H1 (cell line): ENCODE data around the gene VAPB. TPM values are rescaled to one million over a fixed set of nuclear protein-coding genes. Genes with fewer than 3 reads are reported as not detected.

Source experiments
- CTCF ChIA-PET: fragments of 300-600 bp; sonication (Branson Sonifier 250); formaldehyde crosslinking; loops from one replicate; lab custom pipeline; 2021; ENCODE audit not compliant: partially characterized antibody; lab: Charles Lee
- POLR2A ChIA-PET: fragments of 300-600 bp; sonication (Branson Sonifier 250); formaldehyde crosslinking; loops from one replicate; lab custom pipeline; 2021; ENCODE audit warnings: inconsistent platforms; ENCODE audit not compliant: partially characterized antibody; lab: Charles Lee
- DNase-seq, 2 experiments: peaks; one replicate each; pipeline versions ENCODE4 v3.0.0 to v3.0.0-alpha.2; 2010 to 2022; ENCODE audit warnings: low spot score in 2 of 2, low read depth in 1 of 2, mixed read lengths in 1 of 2
- FAIRE-seq: peaks from 2 replicates; lab custom pipeline; 2011; peaks lifted over from hg19 to GRCh38; lab: Jason Lieb, UNC
- H2AFZ ChIP-seq: 2 replicates; pipeline ENCODE4 v1.8.1; 2012; ENCODE audit warnings: low read length, inconsistent platforms
- H2AK5ac ChIP-seq: 2 replicates; pipeline ENCODE4 v1.6.1; 2013; ENCODE audit warnings: low read depth, low read length
- H2BK120ac ChIP-seq: replicated peaks from 2 replicates; pipeline ENCODE3; 2013; ENCODE audit warnings: low read depth, low read length, inconsistent platforms
- H2BK12ac ChIP-seq: 2 replicates; pipeline ENCODE4 v1.6.1; 2013; ENCODE audit warnings: low read depth, low read length
- H2BK15ac ChIP-seq: 2 replicates; pipeline ENCODE4 v1.6.1; 2013; ENCODE audit warnings: low read length
- H2BK20ac ChIP-seq: 2 replicates; pipeline ENCODE4 v1.6.1; 2013; ENCODE audit warnings: low read length
- H2BK5ac ChIP-seq: 2 replicates; pipeline ENCODE4 v1.6.1; 2013; ENCODE audit warnings: low read depth, low read length
- H3K14ac ChIP-seq: 2 replicates; pipeline ENCODE4 v1.6.1; 2013; ENCODE audit warnings: inconsistent platforms; ENCODE audit not compliant: insufficient read length
- H3K18ac ChIP-seq: 2 replicates; pipeline ENCODE4 v1.6.1; 2013; ENCODE audit warnings: low read length; ENCODE audit errors: extremely low read depth
- H3K23ac ChIP-seq: 2 replicates; pipeline ENCODE4 v1.6.1; 2013; ENCODE audit warnings: inconsistent platforms; ENCODE audit not compliant: insufficient read length
- H3K23me2 ChIP-seq: 2 replicates; pipeline ENCODE4 v1.6.1; 2013; ENCODE audit warnings: low read depth, low read length
- H3K27ac ChIP-seq: 2 replicates; pipeline ENCODE4 v1.6.1; 2011; ENCODE audit warnings: low read depth, low read length, inconsistent platforms
- H3K27me3 ChIP-seq, 4 experiments: replicated peaks in 1 of 4; 1 replicate in 1 of 4; 2 replicates in 3 of 4; pipeline versions ENCODE4 v1.6.1 to v1.8.1; 2011 to 2013; ENCODE audit warnings: low read length in 3 of 4, mild to moderate bottlenecking in 3 of 4, inconsistent platforms in 2 of 4, mixed read lengths in 2 of 4, moderate library complexity in 1 of 4; ENCODE audit not compliant: control insufficient read depth in 3 of 4, insufficient read depth in 3 of 4; ENCODE audit errors: extremely low read depth in 1 of 4
- H3K36me3 ChIP-seq, 4 experiments: 2 replicates each; pipeline versions ENCODE4 v1.6.1 to v1.8.1; 2011 to 2013; ENCODE audit warnings: mild to moderate bottlenecking in 4 of 4, low read length in 3 of 4, moderate library complexity in 2 of 4, control low read depth in 1 of 4, inconsistent platforms in 1 of 4; ENCODE audit not compliant: insufficient read depth in 4 of 4, control insufficient read depth in 2 of 4
- H3K4ac ChIP-seq: replicated peaks from 2 replicates; pipeline ENCODE3; 2013; ENCODE audit warnings: low read length, low read depth, mixed read lengths, inconsistent platforms; ENCODE audit not compliant: insufficient read length
- H3K4me1 ChIP-seq, 4 experiments: replicated peaks in 1 of 4; 1 replicate in 1 of 4; 2 replicates in 3 of 4; pipeline versions ENCODE4 v1.6.1 to v1.8.1; 2011 to 2013; ENCODE audit warnings: low read length in 3 of 4, inconsistent platforms in 2 of 4, mixed read lengths in 1 of 4; ENCODE audit not compliant: insufficient read depth in 4 of 4, control insufficient read depth in 3 of 4
- H3K4me2 ChIP-seq, 2 experiments: 2 replicates each; pipeline versions ENCODE4 v1.6.1 to v1.8.1; 2011 to 2013; ENCODE audit warnings: low read depth in 2 of 2, low read length in 2 of 2, control low read depth in 1 of 2, inconsistent platforms in 1 of 2, mild to moderate bottlenecking in 1 of 2; ENCODE audit not compliant: insufficient read depth in 1 of 2
- H3K4me3 ChIP-seq, 4 experiments: fragments of 200-600, 300-600 bp in 1 of 4; sonication (generic), shearing (Covaris generic), sonication (Bioruptor Twin) in 1 of 4; 2 replicates each; pipeline versions ENCODE4 v1.5.1 to v1.8.1; 2011 to 2016; ENCODE audit warnings: low read length in 4 of 4, low read depth in 3 of 4, control low read depth in 2 of 4, inconsistent platforms in 2 of 4, mild to moderate bottlenecking in 2 of 4, mixed read lengths in 1 of 4, moderate library complexity in 1 of 4; ENCODE audit not compliant: insufficient read depth in 2 of 4; ENCODE audit errors: extremely low read depth in 1 of 4
- H3K56ac ChIP-seq: replicated peaks from 2 replicates; pipeline ENCODE3; 2013; ENCODE audit warnings: low read depth, mild to moderate bottlenecking, mixed read lengths, low read length, inconsistent platforms; ENCODE audit not compliant: insufficient read length
- H3K79me1 ChIP-seq: 2 replicates; pipeline ENCODE4 v1.6.1; 2013; ENCODE audit warnings: low read depth, low read length, control low read depth
- H3K79me2 ChIP-seq, 2 experiments: 2 replicates each; pipeline versions ENCODE4 v1.6.1 to v1.8.1; 2012 to 2013; ENCODE audit warnings: low read length in 2 of 2, mild to moderate bottlenecking in 2 of 2, inconsistent platforms in 1 of 2; ENCODE audit not compliant: insufficient read depth in 2 of 2, control insufficient read depth in 1 of 2
- H3K9ac ChIP-seq, 4 experiments: replicated peaks in 1 of 4; 1 replicate in 1 of 4; 2 replicates in 3 of 4; pipeline versions ENCODE4 v1.6.1 to v1.8.1; 2011 to 2013; ENCODE audit warnings: low read depth in 3 of 4, low read length in 3 of 4, control low read depth in 2 of 4, mild to moderate bottlenecking in 2 of 4, moderate library complexity in 2 of 4, inconsistent platforms in 1 of 4; ENCODE audit errors: extremely low read depth in 1 of 4
- H3K9me3 ChIP-seq, 2 experiments: 2 replicates each; pipeline versions ENCODE4 v1.6.1 to v1.8.1; 2012 to 2013; ENCODE audit warnings: mild to moderate bottlenecking in 2 of 2, moderate library complexity in 2 of 2, control low read depth in 1 of 2, inconsistent platforms in 1 of 2, low read depth in 1 of 2, low read length in 1 of 2, mixed read lengths in 1 of 2; ENCODE audit not compliant: insufficient read depth in 2 of 2
- H4K20me1 ChIP-seq, 2 experiments: replicated peaks in 1 of 2; 2 replicates each; pipeline versions ENCODE3 to v1.8.1; 2011 to 2013; ENCODE audit warnings: inconsistent platforms in 2 of 2, low read length in 2 of 2, mild to moderate bottlenecking in 1 of 2; ENCODE audit not compliant: insufficient read depth in 2 of 2, control insufficient read depth in 1 of 2
- H4K5ac ChIP-seq: 2 replicates; pipeline ENCODE4 v1.6.1; 2013; ENCODE audit warnings: low read length, low read depth, mixed read lengths, inconsistent platforms; ENCODE audit not compliant: insufficient read length
- H4K8ac ChIP-seq: 2 replicates; pipeline ENCODE4 v1.8.0; 2013; ENCODE audit warnings: mild to moderate bottlenecking, moderate library complexity, low read length, inconsistent platforms; ENCODE audit not compliant: insufficient read depth; ENCODE audit errors: extremely low read depth
- H4K91ac ChIP-seq: replicated peaks from 2 replicates; pipeline ENCODE3; 2013; ENCODE audit warnings: low read length, mixed read lengths, inconsistent platforms; ENCODE audit not compliant: insufficient read length
- CEBPB ChIP-seq: IDR thresholded peaks from 2 replicates; pipeline ENCODE4 v1.6.1; 2012; ENCODE audit warnings: low read depth, low read length
- CHD1 ChIP-seq: IDR thresholded peaks from 2 replicates; pipeline ENCODE4 v1.6.1; 2012; ENCODE audit warnings: low read depth, low read length, improper control_type of control experiment
- CHD2 ChIP-seq: IDR thresholded peaks from 2 replicates; pipeline ENCODE4 v1.6.1; 2012; ENCODE audit warnings: low read length, improper control_type of control experiment
- CTBP2 ChIP-seq: IDR thresholded peaks from 2 replicates; pipeline ENCODE4 v1.7.0; 2011; ENCODE audit warnings: borderline replicate concordance, mild to moderate bottlenecking, moderate library complexity, mixed read lengths, low read length; ENCODE audit not compliant: insufficient read depth, insufficient read length
- KDM5A ChIP-seq: fragments of 200-600 bp; IDR thresholded peaks from 2 replicates; pipeline ENCODE4 v1.7.1; 2012; ENCODE audit warnings: mild to moderate bottlenecking, low read length, inconsistent platforms, mixed read lengths
- NANOG ChIP-seq: IDR thresholded peaks from 2 replicates; pipeline ENCODE4 v1.6.1; 2011; ENCODE audit warnings: low read length, low read depth, mild to moderate bottlenecking, inconsistent platforms; ENCODE audit not compliant: insufficient read depth, poor library complexity, severe bottlenecking
- POLR2A ChIP-seq, 2 experiments: IDR thresholded peaks; 1 replicate in 1 of 2; 2 replicates in 1 of 2; pipeline ENCODE4 v1.6.1; 2011; ENCODE audit warnings: low read depth in 2 of 2, low read length in 2 of 2, mild to moderate bottlenecking in 2 of 2; ENCODE audit errors: control extremely low read depth in 1 of 2
- RBBP5 ChIP-seq: IDR thresholded peaks from 2 replicates; pipeline ENCODE4 v1.7.1; 2012; ENCODE audit warnings: low read depth, mild to moderate bottlenecking, inconsistent platforms, low read length, moderate library complexity, borderline replicate concordance
- RNF2 ChIP-seq: fragments of 200-900, 300-1000 bp; sonication (generic); IDR thresholded peaks from 2 replicates; pipeline ENCODE4 v1.7.1; 2016; ENCODE audit warnings: borderline replicate concordance, low read depth, mild to moderate bottlenecking, antibody characterized with exemption, low read length; ENCODE audit not compliant: poor library complexity, severe bottlenecking; ENCODE audit errors: missing control alignments
- SUZ12 ChIP-seq: fragments of 200-600 bp; sonication (generic); IDR thresholded peaks from 2 replicates; pipeline ENCODE4 v1.6.1; 2012; ENCODE audit warnings: mild to moderate bottlenecking, inconsistent platforms, low read length, moderate library complexity, mixed read lengths
- WGBS, 2 experiments: shearing (Covaris generic) in 1 of 2; methylation state at CpG; one replicate each; pipeline versions ENCODE4 v1.1.6 to v1.1.7; 2013 to 2015; ENCODE audit warnings: low lambda C conversion rate in 2 of 2, mixed read lengths in 2 of 2, inconsistent platforms in 1 of 2, low coverage in 1 of 2, missing lambda C conversion rate in 1 of 2; ENCODE audit not compliant: insufficient replicate concordance in 2 of 2, insufficient coverage in 1 of 2, insufficient read length in 1 of 2; ENCODE audit errors: extremely low coverage in 1 of 2, missing lambda C conversion rate in 1 of 2; 5-methylcytosine and 5-hydroxymethylcytosine counted together
- polyA plus RNA-seq, 7 experiments: library from polyadenylated mRNA; depleted of rRNA in 3 of 7; stranded (reverse) in 5 of 7; unstranded in 2 of 7; fragments of >200 nt in 5 of 7; fragments of 200-250 nt in 2 of 7; gene quantifications; 1 replicate in 5 of 7; 2 replicates in 1 of 7; 4 replicates in 1 of 7; pipeline versions ENCODE4 v1.2.1 to v1.2.3, GENCODE V29; 2011 to 2013; ENCODE audit warnings: missing spikeins in 2 of 7, mixed read lengths in 2 of 7
- total RNA-seq: library from RNA; stranded (reverse); fragmentation: NEBNext Ultra II Directional; extraction: Animal tissue kit (Norgen Biotek cat#: 25700); gene quantifications from 2 replicates; pipeline ENCODE4 v1.2.1, GENCODE V29; 2021
- TF ChIP-seq, protein P1 (sequence below), 3 experiments: IDR thresholded peaks; 1 replicate in 2 of 3; 2 replicates in 1 of 3; pipeline versions ENCODE4 v1.5.1 to v1.6.1; 2011; ENCODE audit warnings: low read length in 3 of 3, mild to moderate bottlenecking in 3 of 3, inconsistent platforms in 2 of 3, low read depth in 1 of 3, moderate library complexity in 1 of 3; ENCODE audit not compliant: insufficient read depth in 1 of 3; ENCODE audit errors: control extremely low read depth in 1 of 3

The VAPB gene
- total and polyA plus RNA-seq, 2 of the 8 experiments (the other 6 are each of a cell fraction or from before 2014, with no cell fraction given): 24.4 to 62.8 TPM

DNA sequence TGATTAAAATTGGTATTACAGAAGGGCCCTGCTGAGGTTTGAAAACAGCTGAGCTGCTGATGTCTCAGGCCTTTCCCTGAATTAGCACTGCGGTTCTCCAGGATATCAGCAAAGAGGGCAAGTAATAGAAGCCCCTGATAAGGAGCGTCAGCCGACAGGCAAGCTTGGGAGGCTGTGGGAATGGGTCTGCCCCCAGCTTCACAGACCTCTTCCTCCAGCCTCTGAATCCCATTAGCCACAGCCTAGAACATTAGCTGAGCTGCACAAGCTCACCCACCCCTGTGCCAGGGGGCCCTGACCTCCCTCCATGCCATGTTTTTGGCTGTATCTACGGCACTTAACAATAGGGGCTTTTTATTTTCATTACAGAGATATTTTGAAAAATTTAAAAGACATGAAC is 59.9 kb downstream of the VAPB start:
- H3K27me3 ChIP-seq: no peaks in the 10 kb centered on the region
- H2BK5ac ChIP-seq: no peak overlapping the region
- H3K4me3 ChIP-seq: no peak overlapping the region
- H2AK5ac ChIP-seq: no peak overlapping the region
- no peak overlapping the region for H3K4ac ChIP-seq
- H3K23ac ChIP-seq: no peak overlapping the region
- H4K8ac ChIP-seq: no peak overlapping the region
- H2BK15ac ChIP-seq: no peak overlapping the region
- H3K56ac ChIP-seq: no peak overlapping the region
- H3K79me1 ChIP-seq: no peaks in the 10 kb centered on the region; the same call in 1 of the 2 replicates
- WGBS, 2 experiments: 79% methylated on average over 4 of the region's 4 CpGs; no CpG with 5 or more reads in 1 of the 2 experiments
- H3K36me3 ChIP-seq: peaks cover 1 to 9% (median 3%) of the 10 kb centered on the region in 4 experiments; a peak in 3 of 8 replicates
- no peak overlapping the region for H3K4me2 ChIP-seq
- no peak overlapping the region for H3K27ac ChIP-seq
- H2BK12ac ChIP-seq: no peak overlapping the region
- H4K91ac ChIP-seq: no peak overlapping the region
- ChIA-PET CTCF (interaction anchor here (1.0 to 5.6 kb wide), 14 partner anchors 11 to 216 kb away, joined by 3 to 70 read pairs (median 5); no protein-coding TSS in a partner anchor), POLR2A (interaction anchor here (0.6 kb wide), 1 partner anchor 74 kb away, joined by 3 read pairs; no protein-coding TSS in a partner anchor)
- no peak overlapping the region for H2BK20ac ChIP-seq
- H4K20me1 ChIP-seq: no peaks in the 10 kb centered on the region
- peaks cover 6 to 11% (median 8%) of the 10 kb centered on the region in 4 experiments; a peak in 6 of 7 replicates for H3K4me1 ChIP-seq
- no peak overlapping the region for H4K5ac ChIP-seq
- H3K9me3 ChIP-seq: no peaks in the 10 kb centered on the region
- DNase-seq (no peak), FAIRE-seq (no peak)
- no peak overlapping the region for H2BK120ac ChIP-seq
- no peaks in the 10 kb centered on the region for H3K79me2 ChIP-seq
- no peak overlapping the region for H3K9ac ChIP-seq
- no peak overlapping the region for H3K14ac ChIP-seq
- H2AFZ ChIP-seq: no peak overlapping the region
- no peaks in the 10 kb centered on the region for H3K23me2 ChIP-seq
- H3K18ac ChIP-seq: no peak overlapping the region
- TF ChIP-seq SUZ12: no peak
- TF ChIP-seq KDM5A: no peak
- TF ChIP-seq NANOG: no peak
- no peak for TF ChIP-seq POLR2A (IDR thresholded peaks at IDR 0.05; ENCODE audit: control extremely low read depth in 1 of 2, low read depth in 2 of 2, low read length in 2 of 2)
- TF ChIP-seq RNF2: no peak
- no peak for TF ChIP-seq RBBP5
- TF ChIP-seq, protein P1, sequence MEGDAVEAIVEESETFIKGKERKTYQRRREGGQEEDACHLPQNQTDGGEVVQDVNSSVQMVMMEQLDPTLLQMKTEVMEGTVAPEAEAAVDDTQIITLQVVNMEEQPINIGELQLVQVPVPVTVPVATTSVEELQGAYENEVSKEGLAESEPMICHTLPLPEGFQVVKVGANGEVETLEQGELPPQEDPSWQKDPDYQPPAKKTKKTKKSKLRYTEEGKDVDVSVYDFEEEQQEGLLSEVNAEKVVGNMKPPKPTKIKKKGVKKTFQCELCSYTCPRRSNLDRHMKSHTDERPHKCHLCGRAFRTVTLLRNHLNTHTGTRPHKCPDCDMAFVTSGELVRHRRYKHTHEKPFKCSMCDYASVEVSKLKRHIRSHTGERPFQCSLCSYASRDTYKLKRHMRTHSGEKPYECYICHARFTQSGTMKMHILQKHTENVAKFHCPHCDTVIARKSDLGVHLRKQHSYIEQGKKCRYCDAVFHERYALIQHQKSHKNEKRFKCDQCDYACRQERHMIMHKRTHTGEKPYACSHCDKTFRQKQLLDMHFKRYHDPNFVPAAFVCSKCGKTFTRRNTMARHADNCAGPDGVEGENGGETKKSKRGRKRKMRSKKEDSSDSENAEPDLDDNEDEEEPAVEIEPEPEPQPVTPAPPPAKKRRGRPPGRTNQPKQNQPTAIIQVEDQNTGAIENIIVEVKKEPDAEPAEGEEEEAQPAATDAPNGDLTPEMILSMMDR (IDR thresholded peaks at IDR 0.05; ENCODE audit: control extremely low read depth in 1 of 3, insufficient read depth in 1 of 3, low read depth in 1 of 3, low read length in 3 of 3): no peak
- no peak for TF ChIP-seq CEBPB
- TF ChIP-seq CTBP2: no peak
- no peak for TF ChIP-seq CHD2
- TF ChIP-seq CHD1: no peak
